ENCODE data around the gene MISP3. TPM values are rescaled to one million over a fixed set of nuclear protein-coding genes. Genes with fewer than 3 reads are reported as not detected.

Gene MISP3
- total and polyA plus RNA-seq, 2 experiments from 2014 or later: 1.9 to 2.4 TPM

- TF ChIP-seq ZNF462 (CRISPR knock-in tag; IDR thresholded peaks at IDR 0.05): no peak
- TF ChIP-seq POLR2AphosphoS5 (IDR thresholded peaks at IDR 0.05; ENCODE audit: low read depth): no peak
- TF ChIP-seq EZH2phosphoT487 (IDR thresholded peaks at IDR 0.05; ENCODE audit: unreplicated experiment): no peak
- no peak for TF ChIP-seq JUNB (IDR thresholded peaks at IDR 0.05; ENCODE audit: unreplicated experiment)
Observed at GRCh38 chr19:14030997-14031718, 41.4 kb upstream of the MISP3 start (continued).

- DNase-seq (ENCODE audit: low spot score) (peak; percentile 80), ATAC-seq (peak; percentile 83)
- Mint-ChIP-seq H3K4me1 (peaks cover 4% of the 10 kb centered on the region), H3K27ac (no peak within 1 kb of the TSS), H3K36me3 (ENCODE audit: low read depth) (no peaks in the 10 kb centered on the region; the same call in 2 of the 3 replicates), H3K9me3 (no peaks in the 10 kb centered on the region), H3K27me3 (ENCODE audit: insufficient read depth, low read depth, poor library complexity) (peaks cover 16% of the 10 kb centered on the region), H3K4me3 (peak within 1 kb of the TSS; percentile 75)
- no peaks in the 10 kb centered on the region for H3K79me2 ChIP-seq (replicated peaks; ENCODE audit: insufficient read depth)
- peaks cover 4% of the 10 kb centered on the region; the same call in 1 of the 2 replicates for H3K4me1 ChIP-seq (ENCODE audit: insufficient read depth)
- H3K4me2 ChIP-seq: peak within 1 kb of the TSS; percentile 92
- H3K27me3 ChIP-seq (ENCODE audit: insufficient read depth): peaks cover 10% of the 10 kb centered on the region; the same call in 1 of the 2 replicates
- no peak within 1 kb of the TSS for H3K27ac ChIP-seq (ENCODE audit: low read depth)
- no peaks in the 10 kb centered on the region for H3K9me2 ChIP-seq (ENCODE audit: insufficient read depth)
- no peaks in the 10 kb centered on the region for H4K20me1 ChIP-seq (replicated peaks; ENCODE audit: insufficient read depth)
- H2AFZ ChIP-seq: peak within 1 kb of the TSS; percentile 100
- peaks cover 8% of the 10 kb centered on the region; the same call in 1 of the 2 replicates for H3F3A ChIP-seq (replicated peaks; ENCODE audit: low read depth)
- no peaks in the 10 kb centered on the region for H3K36me3 ChIP-seq (ENCODE audit: insufficient read depth)
- peak within 1 kb of the TSS; percentile 90 for H3K4me3 ChIP-seq
- TF ChIP-seq EZH2phosphoT487 (IDR thresholded peaks at IDR 0.05; ENCODE audit: unreplicated experiment) (no peak), NANOG (IDR thresholded peaks at IDR 0.05; ENCODE audit: borderline replicate concordance) (no peak), JUNB (IDR thresholded peaks at IDR 0.05; ENCODE audit: unreplicated experiment) (no peak), ETS1 (IDR thresholded peaks at IDR 0.05) (no peak), STAT1 (IDR thresholded peaks at IDR 0.05; ENCODE audit: unreplicated experiment) (no peak), REST (IDR thresholded peaks at IDR 0.05; ENCODE audit: unreplicated experiment) (no peak), EZH2 (IDR thresholded peaks at IDR 0.05; ENCODE audit: low read depth, unreplicated experiment) (no peak), CREB1 (CRISPR knock-in tag; IDR thresholded peaks at IDR 0.05; ENCODE audit: low read depth) (no peak), ZNF331 (CRISPR knock-in tag; IDR thresholded peaks at IDR 0.05; ENCODE audit: low read depth) (no peak)
Observed at GRCh38 chr19:14031719-14032480, 40.7 kb upstream of the MISP3 start, which contains the start of gene IL27RA. Gene IL27RA (plus strand): TSS chr19:14031762. CDS start chr19:14031873, 111 bp downstream.

Measured in GM23338 (cell line).